Measurements from ENCODE around the gene PTPRE. TPM values are rescaled to one million over a fixed set of nuclear protein-coding genes. Genes with fewer than 3 reads are reported as not detected.

The PTPRE gene
- total and polyA plus RNA-seq, 2 of the 4 experiments (the other 2 are of a cell fraction) = 0.34 to 0.54 TPM

DNA sequence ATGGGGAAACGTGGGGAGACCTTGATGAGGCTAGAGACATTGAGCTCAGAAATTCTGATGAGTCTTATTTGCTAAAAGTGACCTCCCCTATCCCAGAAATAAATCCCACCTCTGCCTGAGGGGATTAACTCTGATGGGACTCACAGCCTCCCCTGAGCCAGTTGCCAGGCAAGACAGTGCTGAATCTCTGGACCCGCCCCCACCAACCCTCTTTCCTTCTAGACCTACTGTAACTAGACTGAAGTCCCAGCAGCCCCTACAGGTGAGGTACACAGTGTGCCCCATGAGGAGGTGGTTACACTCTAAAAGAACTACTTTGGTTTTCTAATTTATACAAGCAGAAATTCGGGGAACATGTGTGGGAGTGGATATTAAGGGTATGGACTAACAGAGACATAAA, 42.9 kb downstream of the PTPRE start:
- Histone ChIP-seq H3K27ac (ENCODE audit: insufficient read depth, low read length) (no peak overlapping the region), H3K4me1 (ENCODE audit: control insufficient read depth, insufficient read depth, low read length) (no peaks in the 10 kb centered on the region), H2AK9ac (replicated peaks; ENCODE audit: low read depth, low read length, poor library complexity) (no peak overlapping the region), H3K4ac (ENCODE audit: low read depth, low read length) (no peak overlapping the region), H3K27me3 (ENCODE audit: control insufficient read depth, insufficient read depth, low read length) (no peaks in the 10 kb centered on the region), H4K5ac (ENCODE audit: low read depth, low read length) (no peak overlapping the region), H4K20me1 (ENCODE audit: insufficient read depth, low read length) (no peaks in the 10 kb centered on the region; the same call in 1 of the 2 replicates), H3K4me2 (ENCODE audit: low read depth, low read length) (no peak overlapping the region), H3K9ac (ENCODE audit: low read depth, low read length) (no peak overlapping the region), H3K79me1 (ENCODE audit: low read depth in 1 of 2, low read length in 2 of 2) (no peaks in the 10 kb centered on the region), H4K8ac (ENCODE audit: low read depth in 2 of 2, low read length in 2 of 2) (no peak overlapping the region), H2AFZ (replicated peaks; ENCODE audit: low read length, poor library complexity) (no peak overlapping the region), H3K18ac (ENCODE audit: low read depth, low read length) (no peak overlapping the region), H4K91ac (ENCODE audit: insufficient read depth, low read depth, low read length) (no peak overlapping the region), H3K56ac (ENCODE audit: extremely low read depth, insufficient read depth, low read length) (no peak overlapping the region), H2BK15ac (ENCODE audit: low read depth, low read length) (no peak overlapping the region), H2BK20ac (ENCODE audit: low read depth, low read length) (no peak overlapping the region), H3K4me3 (ENCODE audit: insufficient read depth, low read depth, low read length) (no peak overlapping the region), H2BK5ac (ENCODE audit: low read depth, low read length, poor library complexity, severe bottlenecking) (no peak overlapping the region), H3K36me3 (ENCODE audit: control insufficient read depth, insufficient read depth, low read length) (no peaks in the 10 kb centered on the region), H3K9me3 (ENCODE audit: control insufficient read depth, insufficient read depth, low read length) (no peaks in the 10 kb centered on the region), H3K23ac (ENCODE audit: low read depth, low read length) (no peak overlapping the region), H2BK120ac (ENCODE audit: low read depth, low read length) (no peak overlapping the region), H3K14ac (replicated peaks; ENCODE audit: low read depth, low read length) (no peak overlapping the region), H2AK5ac (ENCODE audit: low read depth, low read length) (no peak overlapping the region), H3K9me1 (ENCODE audit: insufficient read depth, low read length) (no peaks in the 10 kb centered on the region)
- intact Hi-C loops (cut with micrococcal nuclease) = no loop called here
- no TSS peak for BruUV-seq (replicated peaks)
- TF ChIP-seq BHLHE40 (IDR thresholded peaks at IDR 0.05; ENCODE audit: low read depth, low read length) (no peak), MXI1 (IDR thresholded peaks at IDR 0.05; ENCODE audit: borderline replicate concordance, low read depth, low read length) (no peak), NFE2L2 (IDR thresholded peaks at IDR 0.05; ENCODE audit: low read depth, low read length) (no peak), MAFK (IDR thresholded peaks at IDR 0.05; ENCODE audit: low read depth, low read length) (no peak), MAZ (IDR thresholded peaks at IDR 0.05; ENCODE audit: borderline replicate concordance, low read depth, low read length) (no peak), RCOR1 (IDR thresholded peaks at IDR 0.05; ENCODE audit: insufficient replicate concordance, low read length) (no peak)
- TF ChIP-seq, protein P1, sequence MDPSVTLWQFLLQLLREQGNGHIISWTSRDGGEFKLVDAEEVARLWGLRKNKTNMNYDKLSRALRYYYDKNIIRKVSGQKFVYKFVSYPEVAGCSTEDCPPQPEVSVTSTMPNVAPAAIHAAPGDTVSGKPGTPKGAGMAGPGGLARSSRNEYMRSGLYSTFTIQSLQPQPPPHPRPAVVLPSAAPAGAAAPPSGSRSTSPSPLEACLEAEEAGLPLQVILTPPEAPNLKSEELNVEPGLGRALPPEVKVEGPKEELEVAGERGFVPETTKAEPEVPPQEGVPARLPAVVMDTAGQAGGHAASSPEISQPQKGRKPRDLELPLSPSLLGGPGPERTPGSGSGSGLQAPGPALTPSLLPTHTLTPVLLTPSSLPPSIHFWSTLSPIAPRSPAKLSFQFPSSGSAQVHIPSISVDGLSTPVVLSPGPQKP (IDR thresholded peaks at IDR 0.05; ENCODE audit: borderline replicate concordance, low read depth, low read length) = no peak
- no CpG with 5 or more reads among the region's 3 CpGs for WGBS, 2 experiments (ENCODE audit: extremely low coverage in 2 of 2, insufficient read length in 1 of 2)
- no peak for ATAC-seq (ENCODE audit: low read depth)
- DNase-seq = no peak
- ChIA-PET CTCF (no interaction called here), POLR2A (ENCODE audit: unreplicated experiment) (no interaction called here)
- dilution Hi-C loops (cut with HindIII; ENCODE audit: low sequenced_read_pairs, unreplicated experiment) = no loop called here
- in situ Hi-C loops (cut with MboI; ENCODE audit: low sequenced_read_pairs) = no loop called here
